Ascending aorta (tissue), 2 donors: ENCODE measurements around the gene SOS2. TPM values are rescaled to one million over a fixed set of nuclear protein-coding genes. Genes with fewer than 3 reads are reported as not detected.

Experiments used
- DNase-seq, 2 donors: peaks; one replicate each; pipeline ENCODE4 v3.0.0-alpha.2; 2019; ENCODE audit warnings: low spot score in 2 of 2
- H3K27ac ChIP-seq, 2 donors: fragments of 200-600 bp; sonication (generic); one replicate each; pipeline ENCODE4 v1.5.1; 2016 to 2017; ENCODE audit warnings: mild to moderate bottlenecking in 1 of 2
- H3K27me3 ChIP-seq: fragments of 200-600 bp; sonication (generic); one replicate; pipeline ENCODE4 v1.5.1; 2017
- H3K36me3 ChIP-seq, 2 donors: fragments of 200-600 bp; sonication (generic); one replicate each; pipeline ENCODE4 v1.5.1; 2016
- H3K4me1 ChIP-seq, 2 donors: fragments of 200-600 bp; sonication (generic); one replicate each; pipeline ENCODE4 v1.5.1; 2016 to 2017; ENCODE audit warnings: mild to moderate bottlenecking in 1 of 2
- H3K4me3 ChIP-seq, 2 donors: fragments of 200-600 bp; sonication (generic); one replicate each; pipeline ENCODE4 v1.5.1; 2016 to 2017; ENCODE audit warnings: mild to moderate bottlenecking in 1 of 2
- H3K9me3 ChIP-seq, 2 donors: fragments of 200-600 bp; sonication (generic); one replicate each; pipeline ENCODE4 v1.5.1; 2016
- intact Hi-C: fragments of 100-400 bp; cut with DNase I; formaldehyde crosslinking; loops from one replicate; pipeline ENCODE4 v1.15.1; 2023
- total RNA-seq: library from RNA; depleted of rRNA; stranded (reverse); fragments of >200 nt; gene quantifications from one replicate; pipeline ENCODE4 v1.1.0, GENCODE V29; 2016
- TF ChIP-seq, protein P1 (sequence below), 3 experiments: fragments of 200-600 bp in 2 of 3; fragments of 450-650 bp in 1 of 3; sonication (generic) in 2 of 3; IDR thresholded peaks; one replicate each; pipeline ENCODE4 v1.5.1; 2016 to 2019; ENCODE audit warnings: antibody characterized with exemption in 3 of 3, mild to moderate bottlenecking in 1 of 3, moderate library complexity in 1 of 3

The SOS2 gene
- total RNA-seq, 1 donor from 2014 or later: 7.3 TPM

GRCh38 chr14:50095895-50096294, 135.5 kb downstream of the SOS2 start:
- Histone ChIP-seq H3K36me3 (no peaks in the 10 kb centered on the region), H3K9me3 (no peaks in the 10 kb centered on the region), H3K4me1 (no peaks in the 10 kb centered on the region), H3K27me3 (no peaks in the 10 kb centered on the region), H3K27ac (no peak overlapping the region), H3K4me3 (no peak overlapping the region)
- intact Hi-C loops: no loop called here
- DNase-seq: no peak
- TF ChIP-seq, protein P1, sequence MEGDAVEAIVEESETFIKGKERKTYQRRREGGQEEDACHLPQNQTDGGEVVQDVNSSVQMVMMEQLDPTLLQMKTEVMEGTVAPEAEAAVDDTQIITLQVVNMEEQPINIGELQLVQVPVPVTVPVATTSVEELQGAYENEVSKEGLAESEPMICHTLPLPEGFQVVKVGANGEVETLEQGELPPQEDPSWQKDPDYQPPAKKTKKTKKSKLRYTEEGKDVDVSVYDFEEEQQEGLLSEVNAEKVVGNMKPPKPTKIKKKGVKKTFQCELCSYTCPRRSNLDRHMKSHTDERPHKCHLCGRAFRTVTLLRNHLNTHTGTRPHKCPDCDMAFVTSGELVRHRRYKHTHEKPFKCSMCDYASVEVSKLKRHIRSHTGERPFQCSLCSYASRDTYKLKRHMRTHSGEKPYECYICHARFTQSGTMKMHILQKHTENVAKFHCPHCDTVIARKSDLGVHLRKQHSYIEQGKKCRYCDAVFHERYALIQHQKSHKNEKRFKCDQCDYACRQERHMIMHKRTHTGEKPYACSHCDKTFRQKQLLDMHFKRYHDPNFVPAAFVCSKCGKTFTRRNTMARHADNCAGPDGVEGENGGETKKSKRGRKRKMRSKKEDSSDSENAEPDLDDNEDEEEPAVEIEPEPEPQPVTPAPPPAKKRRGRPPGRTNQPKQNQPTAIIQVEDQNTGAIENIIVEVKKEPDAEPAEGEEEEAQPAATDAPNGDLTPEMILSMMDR (IDR thresholded peaks at IDR 0.05): no peak

- no peaks in the 10 kb centered on the region for H3K36me3 ChIP-seq
- DNase-seq: no peak
- H3K4me3 ChIP-seq: no peak overlapping the region
- no peaks in the 10 kb centered on the region for H3K4me1 ChIP-seq
- intact Hi-C loops: no loop called here
- no peaks in the 10 kb centered on the region for H3K9me3 ChIP-seq
- no peaks in the 10 kb centered on the region for H3K27me3 ChIP-seq
- TF ChIP-seq, protein P1 (IDR thresholded peaks at IDR 0.05): no peak
- H3K27ac ChIP-seq: no peak overlapping the region
Measured at GRCh38 chr14:50094056-50094755, 137.2 kb downstream of the SOS2 start.

DNA sequence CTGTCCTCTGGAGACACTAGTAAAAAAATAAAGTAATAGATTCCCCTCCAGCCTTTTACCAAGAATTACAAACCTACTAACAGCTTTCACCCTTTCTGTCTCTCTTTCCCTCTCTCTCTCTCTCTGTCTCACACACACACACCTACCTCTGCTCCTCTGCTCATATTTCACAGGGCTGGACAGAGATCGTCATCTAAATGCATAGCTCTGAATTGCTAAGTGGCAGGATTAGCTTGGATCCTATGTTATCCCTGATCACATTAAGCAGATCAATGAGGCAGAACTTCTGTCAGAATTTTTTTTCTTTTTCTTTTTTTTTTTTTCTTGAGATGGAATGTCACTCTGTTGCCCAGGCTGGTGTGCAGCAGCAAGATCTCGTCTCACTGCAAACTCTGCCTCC, 137.9 kb downstream of the SOS2 start:
- Histone ChIP-seq H3K36me3 (no peaks in the 10 kb centered on the region), H3K9me3 (no peaks in the 10 kb centered on the region), H3K27me3 (no peaks in the 10 kb centered on the region), H3K27ac (no peak overlapping the region), H3K4me1 (no peaks in the 10 kb centered on the region), H3K4me3 (no peak overlapping the region)
- intact Hi-C loops: no loop called here
- TF ChIP-seq, protein P1 (IDR thresholded peaks at IDR 0.05): no peak
- DNase-seq: no peak

GRCh38 chr14:50092006-50092555, 139.3 kb downstream of the SOS2 start:
- Histone ChIP-seq H3K4me3 (no peak overlapping the region), H3K27me3 (no peaks in the 10 kb centered on the region), H3K36me3 (no peaks in the 10 kb centered on the region), H3K9me3 (no peaks in the 10 kb centered on the region), H3K4me1 (no peaks in the 10 kb centered on the region), H3K27ac (no peak overlapping the region)
- no peak for DNase-seq
- intact Hi-C loops: no loop called here
- TF ChIP-seq, protein P1 (IDR thresholded peaks at IDR 0.05): no peak

GRCh38 chr14:50091240-50091913, 140.0 kb downstream of the SOS2 start:
- H3K36me3 ChIP-seq: no peaks in the 10 kb centered on the region
- H3K27ac ChIP-seq: no peak overlapping the region
- no peaks in the 10 kb centered on the region for H3K4me1 ChIP-seq
- H3K4me3 ChIP-seq: no peak overlapping the region
- no peaks in the 10 kb centered on the region for H3K9me3 ChIP-seq
- TF ChIP-seq, protein P1 (IDR thresholded peaks at IDR 0.05): no peak
- DNase-seq: no peak
- H3K27me3 ChIP-seq: no peaks in the 10 kb centered on the region
- intact Hi-C loops: no loop called here
